ENCODE results near the gene HMBS. TPM values are rescaled to one million over a fixed set of nuclear protein-coding genes. Genes with fewer than 3 reads are reported as not detected.
A peak's percentile ranks its signal among the peaks of the same experiment; 100 is the strongest.

The HMBS gene
- total RNA-seq, 1 experiment from 2014 or later = 61.6 TPM

DNA sequence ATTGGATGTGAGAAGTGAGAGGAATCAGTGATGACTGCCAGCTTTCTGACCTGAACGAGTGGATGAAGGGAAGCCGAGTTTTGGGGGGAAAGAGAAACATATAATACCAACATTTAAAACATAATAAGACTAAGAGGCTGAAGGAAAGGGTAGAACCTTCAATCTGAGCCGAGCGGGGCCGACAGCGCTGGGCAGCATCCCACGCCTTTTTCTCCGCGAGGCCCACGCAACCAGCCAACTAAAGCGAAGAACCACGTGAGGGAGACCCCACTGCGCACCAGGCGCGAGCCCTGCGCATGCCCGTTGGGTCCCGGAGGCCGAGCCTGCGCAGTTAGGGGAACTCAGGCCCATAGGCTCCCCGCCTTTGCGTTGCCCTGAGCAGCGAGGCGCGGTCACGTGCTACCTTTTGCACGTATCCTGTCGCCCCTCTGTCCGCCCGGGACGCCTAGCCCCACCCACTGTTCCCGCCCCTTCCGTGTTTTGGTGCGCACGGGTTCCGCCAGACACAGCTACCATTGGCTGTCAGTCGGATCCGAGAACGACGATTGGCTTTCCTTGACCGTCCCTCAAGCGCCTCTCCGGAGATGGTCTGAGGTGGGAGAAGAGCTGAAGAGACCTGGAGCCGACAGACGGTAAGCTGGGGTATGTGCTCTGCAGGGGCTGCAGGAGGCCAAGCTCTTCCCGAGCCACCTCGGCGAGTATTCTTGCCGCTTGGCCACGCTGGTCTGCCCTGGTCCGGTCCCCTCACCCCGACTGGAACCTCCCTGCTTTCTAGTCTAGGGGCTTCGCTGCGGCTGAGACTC, 36.5 kb downstream of the HMBS start, which contains the start of gene HINFP:
TSS of gene HINFP (plus strand) at position 573 of the 803 bp plus-strand sequence. CDS start 5,365 bp downstream, outside the sequence.
- intact Hi-C loops (cut with micrococcal nuclease; ENCODE audit: unreplicated experiment) (no loop called here), in situ Hi-C loops (cut with HindIII; ENCODE audit: low pct_unique_long_range_greater_than_20kb, low sequenced_read_pairs) (no loop called here)
- ChIA-PET POLR2A (interaction anchor here (0.6 to 0.8 kb wide), 3 partner anchors 15 to 217 kb away, joined by 3 to 4 read pairs (median 3); no protein-coding TSS in a partner anchor), CTCF (interaction anchor here (0.5 to 1.0 kb wide), 6 partner anchors 10 to 75 kb away, joined by 3 to 4 read pairs (median 3); no protein-coding TSS in a partner anchor)
- Histone ChIP-seq H3K36me3 (ENCODE audit: control insufficient read depth, insufficient read depth, low read length) (peaks cover 5% of the 10 kb centered on the region), H3K9me3 (ENCODE audit: control insufficient read depth, insufficient read depth, low read depth, low read length) (no peaks in the 10 kb centered on the region), H3K4me1 (ENCODE audit: control insufficient read depth, insufficient read depth, low read length) (peaks cover 12% of the 10 kb centered on the region), H3K27me3 (ENCODE audit: control insufficient read depth, insufficient read depth, low read length) (no peaks in the 10 kb centered on the region), H3K4me3 (ENCODE audit: low read depth in 2 of 2, low read length in 2 of 2) (peak within 1 kb of the TSS; percentile 79 to 87), H3K27ac (ENCODE audit: low read length) (peak within 1 kb of the TSS; percentile 96)
- ATAC-seq (peak; percentile 99), DNase-seq (ENCODE audit: low read depth, low spot score) (peak; percentile 94)
- peak; percentile 97; the same call in 1 of the 2 replicates for TF ChIP-seq SIN3A (IDR thresholded peaks at IDR 0.05; ENCODE audit: borderline replicate concordance, insufficient read depth, low read depth, low read length)
- no peak for TF ChIP-seq CTCF (IDR thresholded peaks at IDR 0.05)
- peak; percentile 98 for TF ChIP-seq POLR2AphosphoS5 (IDR thresholded peaks at IDR 0.05; ENCODE audit: low read depth, low read length)
- BruUV-seq (replicated peaks) = no TSS peak

GRCh38 chr11:119121811-119122124, 37.1 kb downstream of the HMBS start:
- BruUV-seq (replicated peaks) = TSS peak; percentile 87
- ATAC-seq (no peak), DNase-seq (ENCODE audit: low read depth, low spot score) (no peak)
- peak overlapping the region; percentile 79 to 87 for H3K4me3 ChIP-seq (ENCODE audit: low read depth in 2 of 2, low read length in 2 of 2)
- intact Hi-C loops (cut with micrococcal nuclease; ENCODE audit: unreplicated experiment) = no loop called here
- in situ Hi-C loops (cut with HindIII; ENCODE audit: low pct_unique_long_range_greater_than_20kb, low sequenced_read_pairs) = no loop called here
- H3K27me3 ChIP-seq (ENCODE audit: control insufficient read depth, insufficient read depth, low read length) = no peaks in the 10 kb centered on the region
- H3K27ac ChIP-seq (ENCODE audit: low read length) = peak overlapping the region; percentile 94
- H3K36me3 ChIP-seq (ENCODE audit: control insufficient read depth, insufficient read depth, low read length) = peaks cover 5% of the 10 kb centered on the region
- ChIA-PET CTCF (interaction anchor here (0.5 to 0.6 kb wide), 5 partner anchors 9 to 75 kb away, joined by 3 to 5 read pairs (median 4); no protein-coding TSS in a partner anchor), POLR2A (interaction anchor here (0.6 to 0.8 kb wide), 4 partner anchors 15 to 339 kb away, joined by 3 to 6 read pairs (median 4); no protein-coding TSS in a partner anchor)
- no peak for TF ChIP-seq POLR2AphosphoS5 (IDR thresholded peaks at IDR 0.05; ENCODE audit: low read depth, low read length)
- TF ChIP-seq TCF7L2 (IDR thresholded peaks at IDR 0.05; ENCODE audit: low read depth, low read length) = no peak
- TF ChIP-seq, protein P1, sequence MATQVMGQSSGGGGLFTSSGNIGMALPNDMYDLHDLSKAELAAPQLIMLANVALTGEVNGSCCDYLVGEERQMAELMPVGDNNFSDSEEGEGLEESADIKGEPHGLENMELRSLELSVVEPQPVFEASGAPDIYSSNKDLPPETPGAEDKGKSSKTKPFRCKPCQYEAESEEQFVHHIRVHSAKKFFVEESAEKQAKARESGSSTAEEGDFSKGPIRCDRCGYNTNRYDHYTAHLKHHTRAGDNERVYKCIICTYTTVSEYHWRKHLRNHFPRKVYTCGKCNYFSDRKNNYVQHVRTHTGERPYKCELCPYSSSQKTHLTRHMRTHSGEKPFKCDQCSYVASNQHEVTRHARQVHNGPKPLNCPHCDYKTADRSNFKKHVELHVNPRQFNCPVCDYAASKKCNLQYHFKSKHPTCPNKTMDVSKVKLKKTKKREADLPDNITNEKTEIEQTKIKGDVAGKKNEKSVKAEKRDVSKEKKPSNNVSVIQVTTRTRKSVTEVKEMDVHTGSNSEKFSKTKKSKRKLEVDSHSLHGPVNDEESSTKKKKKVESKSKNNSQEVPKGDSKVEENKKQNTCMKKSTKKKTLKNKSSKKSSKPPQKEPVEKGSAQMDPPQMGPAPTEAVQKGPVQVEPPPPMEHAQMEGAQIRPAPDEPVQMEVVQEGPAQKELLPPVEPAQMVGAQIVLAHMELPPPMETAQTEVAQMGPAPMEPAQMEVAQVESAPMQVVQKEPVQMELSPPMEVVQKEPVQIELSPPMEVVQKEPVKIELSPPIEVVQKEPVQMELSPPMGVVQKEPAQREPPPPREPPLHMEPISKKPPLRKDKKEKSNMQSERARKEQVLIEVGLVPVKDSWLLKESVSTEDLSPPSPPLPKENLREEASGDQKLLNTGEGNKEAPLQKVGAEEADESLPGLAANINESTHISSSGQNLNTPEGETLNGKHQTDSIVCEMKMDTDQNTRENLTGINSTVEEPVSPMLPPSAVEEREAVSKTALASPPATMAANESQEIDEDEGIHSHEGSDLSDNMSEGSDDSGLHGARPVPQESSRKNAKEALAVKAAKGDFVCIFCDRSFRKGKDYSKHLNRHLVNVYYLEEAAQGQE (IDR thresholded peaks at IDR 0.05; ENCODE audit: insufficient read depth in 1 of 2, low read depth in 2 of 2, low read length in 1 of 2) = no peak
- TF ChIP-seq CTCF (IDR thresholded peaks at IDR 0.05) = no peak
- TF ChIP-seq SIN3A (IDR thresholded peaks at IDR 0.05; ENCODE audit: borderline replicate concordance, insufficient read depth, low read depth, low read length) = no peak
- no peaks in the 10 kb centered on the region for H3K9me3 ChIP-seq (ENCODE audit: control insufficient read depth, insufficient read depth, low read depth, low read length)
- H3K4me1 ChIP-seq (ENCODE audit: control insufficient read depth, insufficient read depth, low read length) = peaks cover 12% of the 10 kb centered on the region
